DMS53 treated with DMSO at 0.1 percent for 48 hours (cell line): ENCODE measurements around the gene PPP1R15A.
"Not testable (repeated sequence)": the region's sequence is repeated elsewhere in the genome, so short reads cannot be mapped to it uniquely, and the experiment has no call there.

Experiments used
- DNase-seq: peaks from one replicate; lab custom pipeline; 2025; ENCODE audit not compliant: unreplicated experiment; lab: John Stamatoyannopoulos, UW

Gene PPP1R15A

DNA sequence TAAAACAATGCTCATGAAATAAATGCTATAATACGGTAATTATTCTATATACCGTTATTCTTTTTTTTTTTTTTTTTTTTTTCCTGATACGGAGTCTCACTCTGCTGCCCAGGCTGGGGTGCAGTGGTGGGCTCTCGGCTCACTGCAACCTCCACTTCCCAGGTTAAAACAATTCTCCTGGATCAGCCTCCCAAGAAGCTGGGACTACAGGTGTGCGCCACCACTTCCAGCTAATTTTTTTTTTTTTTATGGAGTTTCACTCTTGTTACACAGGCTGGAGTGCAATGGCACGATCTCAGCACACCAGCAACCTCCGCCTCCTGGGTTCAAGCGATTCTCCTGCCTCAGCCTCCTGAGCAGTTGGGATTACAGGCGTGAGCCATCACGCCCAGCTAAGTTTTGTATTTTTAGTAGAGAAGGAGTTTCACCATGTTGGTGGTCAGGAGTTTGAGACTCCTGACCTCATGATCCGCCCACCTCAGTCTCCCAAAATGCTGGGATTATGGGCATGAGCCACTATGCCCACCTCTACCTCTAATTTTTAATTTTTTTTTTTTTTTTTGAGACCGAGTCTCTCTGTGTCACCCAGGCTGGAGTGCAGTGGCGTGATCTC, 6.9 kb downstream of the PPP1R15A start:
- no peak for DNase-seq

- not testable (repeated sequence) for DNase-seq
Observed at GRCh38 chr19:48879696-48880095, 7.5 kb downstream of the PPP1R15A start.

GRCh38 chr19:48881741-48882657, 9.8 kb downstream of the PPP1R15A start:
- no peak for DNase-seq

DNA sequence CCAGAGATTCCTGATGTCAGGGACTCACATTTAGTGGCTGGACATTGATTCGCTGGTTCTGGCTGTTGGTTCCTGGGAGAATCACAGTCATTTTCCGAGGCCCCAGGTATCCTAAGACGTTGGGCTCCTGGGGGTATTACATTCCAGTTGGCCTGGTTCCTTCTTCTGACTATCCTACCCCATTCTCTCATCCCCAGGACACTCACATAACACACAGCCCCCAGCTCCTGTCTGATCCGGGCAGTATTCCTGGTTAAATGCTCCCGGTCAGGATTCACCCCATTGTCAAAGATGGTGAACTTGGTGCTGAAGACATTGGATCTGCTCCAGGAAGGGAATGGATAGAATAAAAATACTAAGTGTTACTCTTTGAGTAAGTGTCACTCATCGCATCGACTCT, 11.5 kb downstream of the PPP1R15A start:
- no peak for DNase-seq

GRCh38 chr19:48887861-48888612, 15.8 kb downstream of the PPP1R15A start:
- no peak for DNase-seq

GRCh38 chr19:48889496-48889895, 17.3 kb downstream of the PPP1R15A start:
- DNase-seq = not testable (repeated sequence)

- DNase-seq = no peak
Observed at GRCh38 chr19:48890551-48890950, 18.3 kb downstream of the PPP1R15A start.

DNA sequence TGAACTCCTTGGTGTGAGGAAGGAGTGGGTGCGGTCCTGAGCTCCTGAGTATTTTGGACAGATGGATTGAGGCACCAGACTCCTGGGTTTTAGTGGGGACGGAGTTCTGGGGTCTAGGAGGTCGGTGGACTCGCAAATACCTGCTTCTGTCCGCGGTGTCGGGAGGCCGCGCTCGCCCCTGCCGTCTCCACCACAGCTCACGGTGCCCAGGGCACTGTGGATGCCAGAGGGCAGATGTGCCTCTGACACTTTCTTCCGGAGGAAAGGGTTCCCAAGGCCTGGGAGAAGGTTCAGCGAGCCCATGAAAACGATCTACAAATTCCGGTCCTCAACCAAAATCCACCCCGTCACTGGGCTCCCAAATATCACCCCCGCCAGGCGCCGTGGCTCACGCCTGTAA, 23.0 kb downstream of the PPP1R15A start:
- no peak for DNase-seq

DNA sequence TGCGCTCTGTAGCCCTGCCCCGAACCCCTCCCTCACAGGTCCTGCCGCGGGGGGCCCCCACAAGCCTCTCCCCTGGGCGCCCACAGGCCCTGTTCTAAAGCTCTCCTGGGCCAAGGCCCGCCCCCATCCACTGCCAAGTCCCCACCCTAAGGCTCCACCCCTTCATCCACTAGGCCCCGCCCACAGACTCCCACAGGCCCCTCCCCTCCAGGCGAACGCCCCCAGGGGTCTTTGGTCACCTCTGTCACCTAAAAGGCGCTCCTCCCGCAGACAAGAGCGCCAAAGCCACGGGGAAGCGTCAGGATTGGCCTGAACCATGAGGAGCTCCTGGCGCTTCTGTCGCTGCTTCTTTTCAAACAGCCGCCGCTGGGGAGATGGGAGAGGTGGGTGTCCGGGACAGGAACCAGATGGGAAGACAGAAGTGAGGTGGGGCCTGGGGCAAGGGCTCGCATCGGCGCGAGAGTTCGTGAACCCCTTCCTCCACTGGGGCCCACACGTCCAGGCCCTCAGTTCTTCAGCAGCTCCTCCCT, 24.0 kb downstream of the PPP1R15A start:
- DNase-seq = no peak

DNA sequence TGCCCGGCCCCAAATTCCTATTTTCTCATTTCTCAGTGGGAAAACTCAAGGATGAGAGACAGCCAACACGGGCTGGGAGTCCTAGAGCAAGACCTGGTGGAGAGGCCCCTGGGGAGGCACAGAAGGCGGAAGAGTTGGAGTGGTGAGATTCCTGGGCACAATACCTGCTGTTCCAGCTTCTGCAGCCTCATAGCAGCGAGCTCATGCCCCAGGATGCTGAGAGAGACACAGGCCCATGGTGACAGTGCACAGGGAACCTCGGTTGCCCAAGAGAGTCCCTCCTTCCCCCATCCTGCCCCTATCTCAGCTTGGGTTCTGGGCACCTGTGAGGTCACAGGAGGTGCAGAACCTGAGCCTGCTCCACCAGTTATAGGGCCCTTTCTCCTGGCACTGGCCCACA, 25.0 kb downstream of the PPP1R15A start:
- DNase-seq = no peak

DNA sequence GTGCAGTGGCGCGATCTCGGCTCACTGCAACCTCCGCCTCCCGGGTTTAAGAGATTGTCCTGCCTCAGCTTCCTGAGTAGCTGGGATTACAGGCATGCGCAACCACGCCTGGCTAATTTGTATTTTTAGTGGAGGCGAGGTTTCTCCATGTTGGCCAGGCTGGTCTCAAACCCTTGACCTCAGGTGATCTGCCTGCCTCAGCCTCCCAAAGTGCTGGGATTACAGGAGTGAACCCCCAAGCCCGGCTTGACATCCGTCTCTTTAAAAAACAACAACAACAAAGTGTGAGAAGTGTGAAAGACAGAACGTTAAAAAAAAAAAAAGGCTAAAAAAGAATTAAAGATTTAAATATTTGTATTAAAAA, 27.1 kb downstream of the PPP1R15A start:
- not testable (repeated sequence) for DNase-seq

- DNase-seq = peak; percentile 92
Observed at GRCh38 chr19:48899781-48900476, 27.7 kb downstream of the PPP1R15A start, which contains the start of gene NUCB1. Gene NUCB1, plus strand, starts transcription at chr19:48900312. Its CDS starts 485 bp downstream, at chr19:48900797.

GRCh38 chr19:48900477-48901406, 28.5 kb downstream of the PPP1R15A start:
- no peak for DNase-seq

DNA sequence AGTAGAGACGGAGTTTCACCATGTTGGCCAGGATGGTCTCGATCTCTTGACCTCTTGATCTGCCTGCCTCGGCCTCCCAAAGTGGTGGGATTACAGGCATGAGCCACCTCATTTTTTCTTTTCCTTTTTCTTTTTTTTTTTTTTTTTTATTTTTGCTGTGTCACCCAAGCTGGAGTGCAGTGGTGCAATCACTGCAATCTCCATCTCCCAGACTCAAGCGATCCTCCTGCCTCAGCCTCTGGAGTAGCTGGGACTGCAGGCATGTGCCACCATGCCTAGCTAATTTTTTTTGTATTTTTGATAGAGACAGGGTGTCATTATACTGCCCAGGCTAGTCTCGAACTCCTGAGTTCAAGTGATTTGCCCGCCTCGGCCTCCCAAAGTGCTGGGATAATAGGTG, 30.1 kb downstream of the PPP1R15A start:
- not testable (repeated sequence) for DNase-seq

DNA sequence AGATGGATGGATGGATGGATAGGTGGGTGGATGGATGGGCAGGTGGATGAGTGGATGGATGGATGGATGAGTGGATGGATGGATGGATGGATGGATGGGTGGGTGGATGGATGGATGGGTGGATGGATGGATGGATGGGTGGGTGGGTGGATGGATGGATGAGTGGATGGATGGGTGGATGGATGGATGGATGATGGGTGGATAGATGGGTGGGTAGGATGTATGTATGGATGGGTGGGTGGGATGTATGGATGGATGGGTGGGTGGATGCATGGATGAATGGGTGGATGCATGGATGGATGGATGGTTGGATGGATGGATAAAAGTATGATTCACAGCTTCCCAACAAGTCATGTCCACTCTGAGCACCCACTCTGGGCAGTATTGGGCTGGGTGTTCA, 31.6 kb downstream of the PPP1R15A start:
- DNase-seq = not testable (repeated sequence)

DNA sequence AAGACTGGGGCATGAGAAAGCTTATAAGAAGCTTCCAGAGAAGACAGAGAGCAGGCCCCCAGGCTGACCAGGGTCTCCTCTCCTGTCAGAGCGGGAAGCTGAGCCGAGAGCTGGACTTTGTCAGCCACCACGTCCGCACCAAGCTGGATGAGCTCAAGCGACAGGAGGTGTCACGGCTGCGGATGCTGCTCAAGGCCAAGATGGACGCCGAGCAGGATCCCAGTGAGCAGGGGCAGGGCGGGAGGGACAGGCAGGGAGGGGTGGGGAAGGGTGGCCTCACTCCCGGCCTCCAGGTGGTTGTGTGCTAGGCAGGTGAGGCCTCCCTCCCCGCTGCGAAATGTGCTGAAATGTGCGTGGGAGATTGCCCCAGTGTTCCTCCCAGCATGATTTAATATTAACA, 33.4 kb downstream of the PPP1R15A start:
- no peak for DNase-seq

GRCh38 chr19:48906324-48906723, 34.1 kb downstream of the PPP1R15A start:
- no peak for DNase-seq

- no peak for DNase-seq
Observed at GRCh38 chr19:48907671-48908070, 35.5 kb downstream of the PPP1R15A start.

- DNase-seq = not testable (repeated sequence)
Observed at GRCh38 chr19:48909424-48910077, 37.3 kb downstream of the PPP1R15A start.
